GM18873 (cell line): ENCODE data around the gene SPECC1L.
"Not testable (repeated sequence)": the region's sequence is repeated elsewhere in the genome, so short reads cannot be mapped to it uniquely, and the experiment has no call there.

ENCODE experiments used
- ATAC-seq: cut with Tn5 transposase; IDR thresholded peaks from one replicate; pipeline ENCODE4 v1.9.1; 2021; ENCODE audit warnings: mild to moderate bottlenecking, moderate library complexity, moderate number of reproducible peaks; ENCODE audit not compliant: unreplicated experiment, low FRiP score

SPECC1L gene

DNA sequence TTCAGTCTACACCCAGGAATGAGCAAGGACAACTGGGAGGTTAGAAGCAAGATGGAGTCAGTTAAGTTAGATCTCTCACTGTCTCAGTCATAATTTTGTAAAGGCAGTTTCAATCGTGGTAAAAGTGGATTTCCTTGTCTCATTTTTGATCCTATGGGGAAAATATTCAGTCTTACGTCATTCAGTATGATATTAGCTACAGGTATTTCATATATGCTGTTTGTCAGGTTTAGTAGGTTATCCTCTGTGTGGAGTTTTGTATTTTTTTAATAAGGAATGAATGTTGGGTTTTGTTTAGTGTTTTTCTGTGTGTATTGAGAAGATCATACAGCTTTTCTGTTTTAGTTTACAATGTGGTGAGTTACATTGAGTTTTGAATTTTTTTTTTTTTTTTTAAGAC, 11.8 kb downstream of the SPECC1L start:
- no peak for ATAC-seq

DNA sequence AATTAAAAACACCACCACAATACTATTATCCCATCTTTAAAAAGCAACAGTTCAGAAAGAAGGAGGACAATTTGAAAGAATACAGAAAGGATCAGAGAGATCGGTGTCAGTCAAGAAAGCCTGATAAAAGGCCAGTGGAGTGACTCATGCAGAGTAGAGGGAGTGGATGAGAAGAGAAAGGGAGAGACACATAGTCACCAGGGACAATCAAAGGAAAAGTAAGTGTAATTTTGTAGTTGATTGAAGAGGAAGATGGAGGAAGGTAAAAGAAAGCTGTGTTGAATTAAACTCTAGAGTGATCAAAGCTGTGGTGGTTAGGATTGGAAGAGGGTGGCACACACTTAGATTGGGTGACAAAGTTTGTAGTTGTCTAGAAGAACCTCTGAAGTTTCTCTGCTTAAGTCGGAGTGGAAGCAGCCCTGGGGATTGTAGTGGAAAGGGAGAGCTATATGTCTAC, 14.1 kb downstream of the SPECC1L start:
- no peak for ATAC-seq

- ATAC-seq: no peak
Observed at GRCh38 chr22:24285245-24285644, 14.6 kb downstream of the SPECC1L start.

GRCh38 chr22:24287212-24287611, 16.6 kb downstream of the SPECC1L start:
- not testable (repeated sequence) for ATAC-seq

- not testable (repeated sequence) for ATAC-seq
Observed at GRCh38 chr22:24287801-24288200, 17.2 kb downstream of the SPECC1L start.

- no peak for ATAC-seq
Observed at GRCh38 chr22:24289114-24289513, 18.5 kb downstream of the SPECC1L start.

DNA sequence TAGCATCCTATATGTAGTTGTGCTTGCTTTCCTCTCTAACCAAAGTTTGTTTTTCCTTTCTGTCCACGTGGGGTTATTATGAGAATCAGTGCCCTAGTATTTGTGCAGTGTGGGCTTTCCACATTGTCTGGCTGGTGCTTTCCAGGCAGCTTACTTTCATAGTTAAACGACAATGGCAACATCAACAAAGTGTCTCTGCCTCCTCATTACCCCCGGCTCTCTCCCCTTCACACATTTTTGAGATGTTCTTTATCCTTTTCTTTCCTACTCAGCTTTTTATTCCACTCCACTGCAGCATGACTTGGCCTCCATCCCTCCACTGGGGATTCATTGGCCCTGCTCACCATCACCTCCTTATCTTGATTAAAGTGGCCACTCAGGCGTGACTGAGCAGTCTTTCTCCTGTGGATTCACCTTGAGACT, 19.1 kb downstream of the SPECC1L start:
- no peak for ATAC-seq

GRCh38 chr22:24290459-24290858, 19.8 kb downstream of the SPECC1L start:
- no peak for ATAC-seq

- ATAC-seq: no peak
Observed at GRCh38 chr22:24291515-24292201, 21.0 kb downstream of the SPECC1L start.

DNA sequence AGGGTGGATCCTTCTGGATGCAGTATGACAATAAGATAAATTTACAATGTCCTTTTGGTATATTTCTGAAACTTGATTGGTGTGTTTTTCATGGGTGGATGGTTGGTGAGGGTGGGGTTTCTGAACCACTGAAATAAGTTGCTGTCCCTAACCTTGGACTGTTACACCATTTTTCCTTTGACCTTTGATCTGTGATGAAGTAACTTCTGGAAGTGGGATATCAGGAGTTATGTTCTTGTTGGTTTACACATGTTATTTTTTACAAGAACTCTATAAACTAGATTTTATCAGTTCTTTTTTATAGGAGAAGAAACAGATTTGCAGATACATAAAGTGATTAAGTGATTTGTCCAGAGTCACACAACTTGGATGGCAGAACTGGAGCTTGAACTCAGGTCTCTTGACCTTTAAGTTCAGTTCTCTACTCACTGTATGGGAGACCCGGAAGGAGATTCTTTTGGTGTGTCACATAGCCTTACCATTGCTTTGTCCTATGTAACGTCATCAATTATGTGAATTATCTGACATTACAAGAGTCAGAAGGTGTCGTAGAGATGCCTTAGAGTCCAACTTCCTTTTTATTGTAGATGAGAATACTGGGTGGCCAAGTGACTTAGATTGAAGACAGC, 21.7 kb downstream of the SPECC1L start:
- ATAC-seq: not testable (repeated sequence)

GRCh38 chr22:24294913-24295312, 24.3 kb downstream of the SPECC1L start:
- ATAC-seq: not testable (repeated sequence)

DNA sequence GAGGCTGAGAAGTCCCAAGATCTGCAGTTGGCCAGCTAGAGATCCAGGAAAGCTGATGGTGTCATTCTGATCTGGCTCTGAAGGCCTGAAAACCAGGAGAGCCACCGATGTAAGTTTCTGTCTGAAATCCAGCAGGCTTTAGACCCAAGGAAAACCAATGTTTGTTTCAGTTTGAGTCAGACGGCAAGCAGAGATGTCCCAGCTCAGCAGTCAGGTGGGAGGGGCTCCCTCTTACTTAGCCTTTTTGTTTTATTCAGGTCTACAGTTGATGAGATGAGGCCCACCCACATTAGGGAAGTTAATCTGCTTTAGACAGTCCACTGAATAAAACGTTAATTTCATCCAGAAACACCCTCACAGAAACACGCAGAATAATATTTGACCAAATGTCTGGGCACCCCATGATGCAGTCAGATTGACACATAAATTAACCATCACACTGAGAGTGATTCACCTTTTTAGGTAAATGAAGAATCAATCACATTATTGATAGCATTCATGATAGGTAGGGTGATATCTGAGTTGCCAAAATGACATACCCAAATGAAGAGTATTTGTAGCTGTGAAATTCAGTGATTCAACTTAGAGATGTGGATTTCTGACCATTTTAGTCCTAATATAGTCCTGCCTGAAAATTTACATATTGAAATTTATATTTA, 28.0 kb downstream of the SPECC1L start:
- not testable (repeated sequence) for ATAC-seq

GRCh38 chr22:24300522-24300921, 29.9 kb downstream of the SPECC1L start:
- not testable (repeated sequence) for ATAC-seq

DNA sequence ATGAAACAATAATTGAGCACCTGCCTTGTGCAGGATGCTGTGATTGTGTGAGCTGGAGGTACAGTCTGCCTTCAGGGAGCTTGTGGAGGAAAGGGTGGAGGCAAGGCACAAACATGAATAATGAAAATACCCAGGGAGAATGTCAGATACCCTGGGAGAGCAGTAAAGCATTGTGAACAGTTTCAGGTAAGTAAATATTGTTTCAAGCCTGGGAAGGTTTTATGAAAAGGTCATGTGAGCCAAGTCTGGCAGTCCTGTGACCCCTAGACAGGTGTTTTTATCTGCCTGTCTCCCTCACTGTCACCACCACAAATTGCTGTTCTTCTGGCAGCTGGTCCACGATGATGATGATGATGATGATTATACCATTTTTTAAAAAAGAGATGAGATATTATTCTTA, 32.0 kb downstream of the SPECC1L start:
- ATAC-seq: no peak

- no peak for ATAC-seq
Observed at GRCh38 chr22:24303007-24303406, 32.4 kb downstream of the SPECC1L start.

- ATAC-seq: no peak
Observed at GRCh38 chr22:24304062-24304675, 33.5 kb downstream of the SPECC1L start.

GRCh38 chr22:24305260-24305692, 34.6 kb downstream of the SPECC1L start:
- ATAC-seq: no peak

DNA sequence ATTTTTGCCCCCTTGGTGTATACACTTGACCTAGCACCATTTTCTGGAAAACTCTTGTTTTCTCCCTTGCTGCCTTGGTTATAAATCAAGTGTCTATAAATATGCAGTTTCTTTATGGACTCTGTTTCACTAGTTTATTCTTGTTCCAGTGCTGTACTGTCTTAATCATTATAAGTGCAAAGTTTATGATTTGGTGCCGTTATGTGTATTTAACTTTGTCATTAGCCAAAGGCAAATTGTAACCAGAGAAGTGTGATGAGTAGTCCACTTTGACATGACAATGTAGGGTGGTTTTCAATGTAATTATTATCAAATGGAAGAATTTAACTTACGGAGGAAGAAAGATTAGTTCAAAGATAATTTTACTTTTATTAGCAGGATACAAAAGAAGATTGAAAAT, 40.3 kb downstream of the SPECC1L start:
- ATAC-seq: no peak

GRCh38 chr22:24315367-24315966, 44.8 kb downstream of the SPECC1L start:
- ATAC-seq: no peak

GRCh38 chr22:24316264-24316663, 45.6 kb downstream of the SPECC1L start:
- not testable (repeated sequence) for ATAC-seq

DNA sequence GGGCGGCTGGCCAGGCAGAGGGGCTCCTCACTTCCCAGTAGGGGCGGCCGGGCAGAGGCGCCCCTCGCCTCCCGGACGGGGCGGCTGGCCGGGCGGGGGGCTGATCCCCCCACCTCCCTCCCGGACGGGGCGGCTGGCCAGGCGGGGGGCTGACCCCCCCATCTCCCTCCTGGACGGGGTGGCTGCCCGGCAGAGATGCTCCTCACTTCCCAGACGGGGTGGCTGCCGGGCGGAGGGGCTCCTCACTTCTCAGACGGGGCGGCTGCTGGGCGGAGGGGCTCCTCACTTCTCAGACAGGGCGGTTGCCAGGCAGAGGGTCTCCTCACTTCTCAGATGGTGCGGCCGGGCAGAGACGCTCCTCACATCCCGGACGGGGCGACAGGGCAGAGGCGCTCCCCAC, 46.9 kb downstream of the SPECC1L start:
- not testable (repeated sequence) for ATAC-seq
